Left lobe of liver (tissue), 2 donors: ENCODE data around the gene EPC2. TPM values are rescaled to one million over a fixed set of nuclear protein-coding genes. Genes with fewer than 3 reads are reported as not detected.

Source experiments
- ATAC-seq: fragments of 200-7000 bp; cut with Tn5 transposase; one replicate; pipeline ENCODE4 v1.9.1; 2020; ENCODE audit warnings: mild to moderate bottlenecking, moderate library complexity
- DNase-seq: peaks from one replicate; pipeline ENCODE4 v3.0.0-alpha.2; 2020; ENCODE audit warnings: low spot score
- total RNA-seq: library from RNA; stranded (reverse); gene quantifications from one replicate; pipeline ENCODE4 v1.2.1, GENCODE V29; 2021
- donor health status: DM: no; HTN: no; CAD: no; lungs with moderate emphysema.
- donor health status: DM: no; HTN: yes; CAD: no.

Gene EPC2
- total RNA-seq, 1 donor from 2014 or later, result 6.9 TPM

GRCh38 chr2:148796735-148797512 lies 152.4 kb downstream of the EPC2 start:
- no peak for ATAC-seq
- DNase-seq, result no peak

DNA sequence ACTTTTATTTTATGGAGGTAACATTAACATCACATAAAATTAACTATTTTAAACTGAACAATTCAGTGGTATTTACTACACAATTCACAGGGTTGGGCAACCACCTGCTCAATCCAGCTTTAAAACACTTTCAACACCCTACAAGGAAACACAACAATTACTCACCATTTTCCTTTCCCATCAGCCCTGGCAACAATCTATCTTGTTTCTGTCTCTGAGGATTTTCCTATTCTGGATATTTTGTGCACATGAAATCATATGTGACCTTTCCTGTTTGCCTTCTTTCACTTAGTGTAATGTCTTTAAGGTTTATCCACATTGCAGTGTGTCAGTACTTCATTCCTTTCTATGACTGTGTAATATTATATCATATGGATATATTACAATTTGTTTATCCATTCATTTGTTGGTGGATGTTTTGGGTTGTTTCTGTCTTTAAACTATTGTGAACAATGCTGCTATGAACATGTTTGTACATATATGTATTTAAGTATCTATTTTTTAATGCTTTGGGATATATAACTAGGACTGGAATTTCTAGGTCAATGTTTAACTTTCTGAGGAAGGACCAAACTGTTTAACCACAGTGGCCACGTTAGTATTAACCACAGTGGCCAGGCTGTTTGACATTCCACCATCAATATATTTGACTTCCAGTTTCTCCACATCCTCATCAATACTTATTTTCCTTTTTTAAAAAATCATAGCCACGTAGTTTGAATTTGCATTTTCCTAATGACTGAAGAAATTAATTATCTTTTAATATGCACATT lies 158.1 kb downstream of the EPC2 start:
- no peak for ATAC-seq
- no peak for DNase-seq

DNA sequence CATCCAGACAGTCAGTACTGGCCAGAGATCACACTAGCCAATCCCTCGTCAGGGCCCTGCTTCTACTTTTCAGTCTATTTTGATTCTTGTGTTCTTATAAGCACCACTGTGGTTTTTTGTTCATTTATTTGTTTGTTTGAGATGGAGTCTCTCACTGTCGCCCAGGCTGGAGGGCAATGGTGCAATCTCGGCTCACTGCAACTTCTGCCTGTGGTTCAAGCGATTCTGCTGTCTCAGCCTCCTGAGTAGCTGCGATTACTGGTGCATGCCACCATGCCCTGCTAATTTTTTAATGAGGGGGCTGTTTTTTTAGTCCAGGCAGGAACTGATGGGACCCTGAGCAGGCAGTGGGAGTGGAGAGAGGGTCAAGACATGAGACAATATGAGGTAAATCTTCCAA lies 165.5 kb downstream of the EPC2 start:
- no peak for ATAC-seq
- no peak for DNase-seq

- DNase-seq, result no peak
- ATAC-seq, result no peak
These were observed 167.8 kb downstream of the EPC2 start for GRCh38 chr2:148812306-148812705.

GRCh38 chr2:148813603-148814065 lies 169.1 kb downstream of the EPC2 start:
- DNase-seq (no peak), ATAC-seq (no peak)

DNA sequence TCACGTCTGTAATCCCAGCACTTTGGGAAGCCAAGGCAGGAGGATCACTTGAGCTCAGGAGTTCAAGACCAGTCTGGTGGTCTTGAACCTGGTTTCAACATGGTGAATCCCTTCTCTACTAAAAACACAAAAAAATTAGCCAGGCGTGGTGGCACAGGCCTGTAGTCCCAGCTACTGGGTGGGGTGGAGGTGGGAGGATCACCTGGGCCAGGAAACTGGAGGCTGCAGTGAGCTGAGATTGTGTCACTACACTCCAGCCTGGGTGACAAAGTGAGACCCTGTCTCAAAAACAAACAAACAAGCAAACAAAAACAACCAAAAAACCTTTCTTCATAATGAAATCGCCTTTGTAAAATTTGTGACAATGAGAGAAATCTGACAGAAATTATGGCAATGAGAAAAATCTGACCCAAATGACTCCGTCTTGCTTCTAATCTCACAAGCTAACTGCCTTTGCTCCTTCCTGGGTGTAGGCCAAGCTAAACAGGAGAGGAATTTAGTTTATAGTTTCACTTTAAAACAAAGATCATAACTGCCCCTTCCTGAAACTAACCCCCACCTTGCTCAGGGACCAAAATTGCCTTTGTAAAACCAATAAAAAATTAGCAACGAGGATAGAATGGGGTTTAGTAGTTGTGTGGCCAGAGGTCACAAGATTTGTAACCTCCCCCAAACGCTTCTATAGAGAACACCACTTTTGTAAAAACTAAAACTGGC lies 169.8 kb downstream of the EPC2 start:
- ATAC-seq (no peak), DNase-seq (no peak)

DNA sequence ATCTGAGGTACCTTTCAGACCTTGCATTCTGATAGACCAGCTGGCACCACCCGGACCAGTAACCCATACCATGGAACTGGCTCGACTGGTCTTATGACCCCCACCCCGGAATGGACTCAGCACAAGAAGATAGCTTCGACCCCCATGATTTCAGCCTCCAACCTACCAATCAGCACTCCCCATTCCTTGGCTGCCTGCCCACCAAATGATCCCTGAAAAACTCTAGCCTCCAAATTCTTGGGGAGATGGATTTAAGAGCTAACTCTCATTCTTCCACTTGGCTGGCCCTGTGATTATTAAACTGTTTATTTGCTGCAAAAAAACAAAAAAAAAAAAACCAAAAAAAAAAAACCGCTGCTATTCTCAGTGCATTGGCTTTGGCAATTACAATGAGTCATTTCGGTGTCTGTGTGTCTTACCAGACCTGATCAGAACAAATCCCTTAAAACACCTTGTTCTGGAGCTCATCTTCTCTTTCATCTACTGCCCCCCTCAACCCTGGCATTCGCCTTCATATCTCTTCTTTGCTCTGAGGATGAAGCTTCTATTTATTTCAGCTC lies 170.4 kb downstream of the EPC2 start:
- no peak for ATAC-seq

GRCh38 chr2:148816176-148816575 lies 171.6 kb downstream of the EPC2 start:
- no peak for DNase-seq
- ATAC-seq, result no peak

More for the DNA sequence above, 170.4 kb downstream of the EPC2 start:
- no peak for DNase-seq

GRCh38 chr2:148817210-148817708 lies 172.7 kb downstream of the EPC2 start:
- ATAC-seq (no peak), DNase-seq (no peak)

- no peak for ATAC-seq
- no peak for DNase-seq
These were observed 174.6 kb downstream of the EPC2 start for GRCh38 chr2:148819019-148819585.

DNA sequence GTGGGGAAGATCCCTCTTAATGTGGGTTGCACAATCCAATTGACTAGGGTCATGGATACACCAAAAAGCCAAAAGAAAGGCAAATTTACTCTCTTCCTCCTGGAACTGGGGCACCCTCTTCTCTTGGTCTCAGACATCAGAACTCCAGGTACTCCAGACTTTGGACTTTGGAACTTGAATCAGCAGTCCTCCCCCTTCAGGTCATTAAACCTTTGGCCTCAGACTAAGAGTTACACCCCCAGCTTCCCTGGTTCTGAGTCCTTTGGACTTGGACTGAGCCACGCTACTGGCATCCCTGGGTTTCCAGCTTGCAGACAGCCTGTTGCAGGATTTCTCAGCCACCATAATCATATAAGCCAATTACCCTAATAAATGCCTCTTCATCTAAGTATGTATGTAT lies 179.6 kb downstream of the EPC2 start:
- DNase-seq (no peak), ATAC-seq (peak; percentile 67)

- ATAC-seq (no peak), DNase-seq (no peak)
These were observed 182.2 kb downstream of the EPC2 start for GRCh38 chr2:148826791-148827190.

DNA sequence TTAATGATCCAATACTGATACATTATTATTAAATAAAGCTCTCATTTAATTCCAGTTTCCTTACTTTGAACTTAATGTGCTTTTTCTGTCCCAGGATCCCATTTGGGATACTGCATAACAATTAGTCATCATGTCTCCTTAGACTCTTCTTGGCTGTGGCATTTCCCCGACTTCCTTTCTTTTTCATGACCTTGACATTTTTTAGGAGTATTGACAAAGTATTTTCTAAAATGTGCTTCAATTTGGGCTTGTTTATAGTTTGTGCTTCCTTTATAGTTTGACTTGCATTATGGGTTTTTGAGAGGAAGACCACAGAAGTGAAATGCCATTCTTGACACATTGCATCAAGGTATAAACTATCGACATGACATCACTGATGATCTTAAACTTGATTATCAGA lies 184.4 kb downstream of the EPC2 start:
- no peak for ATAC-seq
- DNase-seq, result no peak

GRCh38 chr2:148829618-148830017 lies 185.1 kb downstream of the EPC2 start:
- ATAC-seq, result no peak
- DNase-seq, result no peak

- DNase-seq (no peak), ATAC-seq (no peak)
These were observed 188.1 kb downstream of the EPC2 start for GRCh38 chr2:148832637-148833036.

Other genes starting within 250 kb of the EPC2 start
- gene KIF5C, start 230.5 kb downstream of the EPC2 start, total RNA-seq, result 0.33 TPM